ENCODE results near the gene SENP1. TPM values are rescaled to one million over a fixed set of nuclear protein-coding genes. Genes with fewer than 3 reads are reported as not detected.

The SENP1 gene
- total RNA-seq, 2 donors from 2014 or later, result 7.2 to 10.7 TPM

Small RNA genes lying within 50 kb of the gene (microRNA-seq; reads per million reads assigned to microRNA genes)
- 9.7 to 10.9 reads per million in 2 donors for gene MIR6505

Other genes with a start within 250 kb of the SENP1 start
- gene VDR, start 201.1 kb downstream of the SENP1 start, total RNA-seq, result 1 to 10 TPM in 1 of 2 donors, under 1 TPM in 1; 0.74 to 3.1 TPM
- gene TMEM106C, start 142.5 kb downstream of the SENP1 start, total RNA-seq, result 10 to 100 TPM; 47.9 to 54.9 TPM
- not detected for gene COL2A1, start 101.6 kb downstream of the SENP1 start, total RNA-seq
- gene PFKM, start 13.3 kb upstream of the SENP1 start, total RNA-seq, result 100 to 1,000 TPM; 202 to 260 TPM
- 10 to 100 TPM; 47.3 to 50.0 TPM for gene ASB8, start 51.4 kb upstream of the SENP1 start, total RNA-seq
- gene CCDC184, start 77.6 kb upstream of the SENP1 start, total RNA-seq, result 1 to 10 TPM; 1.2 to 1.4 TPM
- not detected for gene OR10AD1, start 97.2 kb upstream of the SENP1 start, total RNA-seq
- 10 to 100 TPM; 14.3 to 14.4 TPM for gene ZNF641, start 244.8 kb upstream of the SENP1 start, total RNA-seq

Measured in left cardiac atrium (tissue), 2 donors.